GM21367 (cell line): ENCODE measurements around the gene FZD8.

Experiments
- ATAC-seq: cut with Tn5 transposase; IDR thresholded peaks from one replicate; pipeline ENCODE4 v1.9.1; 2021; ENCODE audit not compliant: unreplicated experiment

FZD8 gene

GRCh38 chr10:35607475-35608327, 34.4 kb downstream of the FZD8 start:
- no peak for ATAC-seq

GRCh38 chr10:35606430-35606829, 35.7 kb downstream of the FZD8 start:
- no peak for ATAC-seq

GRCh38 chr10:35605191-35605590, 36.9 kb downstream of the FZD8 start, which contains the start of gene GJD4:
GJD4 (plus strand) TSS chr10:35605341; CDS start chr10:35605568, 227 bp downstream.
- ATAC-seq = no peak

- ATAC-seq = no peak
Observed at GRCh38 chr10:35600193-35600592, 41.9 kb downstream of the FZD8 start.

GRCh38 chr10:35598379-35598778, 43.7 kb downstream of the FZD8 start:
- no peak for ATAC-seq

GRCh38 chr10:35595106-35595505, 47.0 kb downstream of the FZD8 start:
- no peak for ATAC-seq

- no peak for ATAC-seq
Observed at GRCh38 chr10:35594115-35595079, 47.7 kb downstream of the FZD8 start.

GRCh38 chr10:35592441-35592840, 49.7 kb downstream of the FZD8 start:
- ATAC-seq = no peak

GRCh38 chr10:35588836-35589235, 53.3 kb downstream of the FZD8 start:
- no peak for ATAC-seq
